GM12878 (cell line): ENCODE results near the gene KCTD6. TPM values are rescaled to one million over a fixed set of nuclear protein-coding genes. Genes with fewer than 3 reads are reported as not detected.

Experiments used
- ASH2L ChIP-seq: fragments of 300-600, 200-600 bp; sonication (generic); IDR thresholded peaks from 2 replicates; pipeline ENCODE4 v1.6.1; 2017; ENCODE audit warnings: low read depth, mild to moderate bottlenecking, borderline replicate concordance
- BMI1 ChIP-seq: fragments of 450-650 bp; IDR thresholded peaks from 2 replicates; pipeline ENCODE4 v1.6.1; 2016; ENCODE audit warnings: mild to moderate bottlenecking, moderate library complexity, borderline replicate concordance
- BRCA1 ChIP-seq: IDR thresholded peaks from 2 replicates; pipeline ENCODE4 v1.6.1; 2011; ENCODE audit warnings: low read depth, low read length, improper control_type of control experiment
- CBFB ChIP-seq: IDR thresholded peaks from 2 replicates; pipeline ENCODE4 v1.6.1; 2016; ENCODE audit warnings: antibody characterized with exemption, low read depth
- CHD2 ChIP-seq: IDR thresholded peaks from 2 replicates; pipeline ENCODE4 v1.6.1; 2011; ENCODE audit warnings: low read depth, low read length, improper control_type of control experiment, borderline replicate concordance
- EP300 ChIP-seq, 2 experiments: fragments of 150-350 bp in 1 of 2; IDR thresholded peaks; 2 replicates each; pipeline ENCODE4 v1.6.1; 2011 to 2012; ENCODE audit warnings: low read depth in 2 of 2, low read length in 2 of 2, borderline replicate concordance in 1 of 2, improper control_type of control experiment in 1 of 2, inconsistent platforms in 1 of 2; ENCODE audit not compliant: control insufficient read depth in 1 of 2
- HDAC2 ChIP-seq: fragments of 200-600 bp; sonication (generic); IDR thresholded peaks from 2 replicates; pipeline ENCODE4 v1.6.1; 2017
- KAT2A ChIP-seq: conservative IDR thresholded peaks from 2 replicates; pipeline ENCODE4 v1.6.1; 2011; ENCODE audit warnings: low read depth, low read length; ENCODE audit not compliant: control insufficient read depth
- MXI1 ChIP-seq: fragments of 150-350 bp; IDR thresholded peaks from 2 replicates; pipeline ENCODE4 v1.6.1; 2011; ENCODE audit warnings: low read depth, mild to moderate bottlenecking, inconsistent platforms, low read length, improper control_type of control experiment
- MYB ChIP-seq: fragments of 150-350 bp; IDR thresholded peaks from 2 replicates; pipeline ENCODE4 v1.6.1; 2014; ENCODE audit warnings: mild to moderate bottlenecking, low read depth, low read length, borderline replicate concordance
- NBN ChIP-seq: fragments of 450-650 bp; IDR thresholded peaks from 2 replicates; pipeline ENCODE4 v1.6.1; 2016
- PAX5 ChIP-seq: IDR thresholded peaks from 2 replicates; pipeline ENCODE4 v1.6.1; 2011; ENCODE audit warnings: low read depth, low read length, borderline replicate concordance
- POLR2AphosphoS2 ChIP-seq: IDR thresholded peaks from 2 replicates; pipeline ENCODE4 v1.6.1; 2011; ENCODE audit warnings: low read depth, mild to moderate bottlenecking, low read length, improper control_type of control experiment, moderate library complexity
- RB1 ChIP-seq: fragments of 450-650 bp; formaldehyde crosslinking; IDR thresholded peaks from 2 replicates; pipeline ENCODE4 v1.6.1; 2017; ENCODE audit warnings: mild to moderate bottlenecking, borderline replicate concordance
- RCOR1 ChIP-seq: conservative IDR thresholded peaks from 2 replicates; pipeline ENCODE4 v1.6.1; 2012; ENCODE audit warnings: low read depth, low read length, improper control_type of control experiment
- SP1 ChIP-seq: IDR thresholded peaks from one replicate; pipeline ENCODE4 v1.6.1; 2011; ENCODE audit warnings: low read depth, low read length
- TBL1XR1 ChIP-seq: IDR thresholded peaks from 2 replicates; pipeline ENCODE4 v1.6.1; 2012; ENCODE audit warnings: low read depth, low read length, improper control_type of control experiment
- ZNF24 ChIP-seq: fragments of 450-650 bp; IDR thresholded peaks from 2 replicates; pipeline ENCODE4 v1.6.1; 2017; ENCODE audit warnings: antibody characterized with exemption, mild to moderate bottlenecking
- polyA plus RNA-seq, 11 experiments: library from polyadenylated mRNA; depleted of rRNA in 4 of 11; unstranded in 6 of 11; stranded (reverse) in 5 of 11; fragments of >200 nt; fragmentation: Nextera tagmentation in 4 of 11; fragmentation: Illumina TruSeq in 1 of 11; extraction: Ambion mirVana in 4 of 11; extraction: Trizol in 1 of 11; gene quantifications; 1 replicate in 1 of 11; 2 replicates in 10 of 11; pipeline versions ENCODE4 v1.2.1 to v1.2.3, GENCODE V29; 2011 to 2016; ENCODE audit warnings: inconsistent platforms in 2 of 11, missing spikeins in 2 of 11, low read depth in 1 of 11
- total RNA-seq, 4 experiments: library from RNA; depleted of rRNA in 3 of 4; stranded (reverse); fragments of >200 nt in 3 of 4; fragmentation: Illumina TruSeq in 1 of 4; extraction: Trizol in 1 of 4; gene quantifications; 2 replicates each; pipeline versions ENCODE4 v1.2.1 to v1.2.3, GENCODE V29; 2013 to 2021
- TF ChIP-seq, protein P1 (sequence below): fragments of 450-650 bp; IDR thresholded peaks from 2 replicates; pipeline ENCODE4 v1.6.1; 2016; ENCODE audit warnings: mild to moderate bottlenecking
- TF ChIP-seq, protein P2 (sequence below): fragments of 450-650 bp; IDR thresholded peaks from 2 replicates; pipeline ENCODE4 v1.6.1; 2017; ENCODE audit warnings: antibody characterized with exemption, mild to moderate bottlenecking, moderate library complexity
- TF ChIP-seq, protein P3 (sequence below): IDR thresholded peaks from 2 replicates; pipeline ENCODE4 v1.6.1; 2012; ENCODE audit warnings: low read depth, low read length, improper control_type of control experiment
- TF ChIP-seq, protein P4 (sequence below): fragments of 450-650 bp; IDR thresholded peaks from 2 replicates; pipeline ENCODE4 v1.6.1; 2017; ENCODE audit warnings: mild to moderate bottlenecking, moderate library complexity

KCTD6 gene
- total and polyA plus RNA-seq, 10 of the 15 experiments (the other 5 are each of a cell fraction or from before 2014, with no cell fraction given): 5.2 to 10.7 (median 8.7) TPM

DNA sequence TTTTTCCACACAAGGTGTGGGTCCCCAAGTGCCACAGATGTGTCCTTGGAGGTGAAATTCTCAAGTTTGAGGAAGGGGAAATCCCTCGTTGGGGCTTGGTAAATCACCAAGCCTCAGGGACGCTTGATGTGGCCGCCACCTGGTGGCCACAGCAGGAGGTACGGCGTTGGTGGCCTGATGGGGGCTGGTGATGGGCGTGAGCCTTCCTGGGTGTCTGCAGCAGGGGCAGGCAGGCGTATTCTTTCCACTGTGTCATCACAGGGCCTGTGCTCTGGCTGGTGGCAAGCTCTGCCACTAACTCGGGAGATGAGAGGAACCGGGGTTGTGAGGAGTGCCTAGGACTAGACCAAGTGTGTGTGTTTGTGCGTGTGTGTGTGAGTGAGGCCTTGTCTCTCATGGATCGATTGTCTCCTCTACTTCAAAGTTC, 40.9 kb downstream of the KCTD6 start (continued):
- TF ChIP-seq, protein P1, sequence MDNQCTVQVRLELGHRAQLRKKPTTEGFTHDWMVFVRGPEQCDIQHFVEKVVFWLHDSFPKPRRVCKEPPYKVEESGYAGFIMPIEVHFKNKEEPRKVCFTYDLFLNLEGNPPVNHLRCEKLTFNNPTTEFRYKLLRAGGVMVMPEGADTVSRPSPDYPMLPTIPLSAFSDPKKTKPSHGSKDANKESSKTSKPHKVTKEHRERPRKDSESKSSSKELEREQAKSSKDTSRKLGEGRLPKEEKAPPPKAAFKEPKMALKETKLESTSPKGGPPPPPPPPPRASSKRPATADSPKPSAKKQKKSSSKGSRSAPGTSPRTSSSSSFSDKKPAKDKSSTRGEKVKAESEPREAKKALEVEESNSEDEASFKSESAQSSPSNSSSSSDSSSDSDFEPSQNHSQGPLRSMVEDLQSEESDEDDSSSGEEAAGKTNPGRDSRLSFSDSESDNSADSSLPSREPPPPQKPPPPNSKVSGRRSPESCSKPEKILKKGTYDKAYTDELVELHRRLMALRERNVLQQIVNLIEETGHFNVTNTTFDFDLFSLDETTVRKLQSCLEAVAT: no peak; the same call in 1 of the 2 replicates
- TF ChIP-seq MYB (no peak), ASH2L (no peak), EP300 (IDR thresholded peaks at IDR 0.05; ENCODE audit: borderline replicate concordance in 1 of 2, control insufficient read depth in 1 of 2, low read depth in 2 of 2, low read length in 2 of 2) (no peak), NBN (0 out of 2 replicates have a peak, but pooled peaks have one; percentile 65), CBFB (peak; percentile 50; the same call in 1 of the 2 replicates), BMI1 (no peak), KAT2A (no peak), MXI1 (0 out of 2 replicates have a peak, but pooled peaks have one; percentile 20), BRCA1 (no peak), POLR2AphosphoS2 (no peak), TBL1XR1 (peak; percentile 47; the same call in 1 of the 2 replicates), RB1 (peak; percentile 62; the same call in 1 of the 2 replicates), SP1 (peak; percentile 31), RCOR1 (no peak), HDAC2 (no peak), CHD2 (peak; percentile 61; the same call in 1 of the 2 replicates), PAX5 (0 out of 2 replicates have a peak, but pooled peaks have one; percentile 25), ZNF24 (no peak)
- TF ChIP-seq, protein P2, sequence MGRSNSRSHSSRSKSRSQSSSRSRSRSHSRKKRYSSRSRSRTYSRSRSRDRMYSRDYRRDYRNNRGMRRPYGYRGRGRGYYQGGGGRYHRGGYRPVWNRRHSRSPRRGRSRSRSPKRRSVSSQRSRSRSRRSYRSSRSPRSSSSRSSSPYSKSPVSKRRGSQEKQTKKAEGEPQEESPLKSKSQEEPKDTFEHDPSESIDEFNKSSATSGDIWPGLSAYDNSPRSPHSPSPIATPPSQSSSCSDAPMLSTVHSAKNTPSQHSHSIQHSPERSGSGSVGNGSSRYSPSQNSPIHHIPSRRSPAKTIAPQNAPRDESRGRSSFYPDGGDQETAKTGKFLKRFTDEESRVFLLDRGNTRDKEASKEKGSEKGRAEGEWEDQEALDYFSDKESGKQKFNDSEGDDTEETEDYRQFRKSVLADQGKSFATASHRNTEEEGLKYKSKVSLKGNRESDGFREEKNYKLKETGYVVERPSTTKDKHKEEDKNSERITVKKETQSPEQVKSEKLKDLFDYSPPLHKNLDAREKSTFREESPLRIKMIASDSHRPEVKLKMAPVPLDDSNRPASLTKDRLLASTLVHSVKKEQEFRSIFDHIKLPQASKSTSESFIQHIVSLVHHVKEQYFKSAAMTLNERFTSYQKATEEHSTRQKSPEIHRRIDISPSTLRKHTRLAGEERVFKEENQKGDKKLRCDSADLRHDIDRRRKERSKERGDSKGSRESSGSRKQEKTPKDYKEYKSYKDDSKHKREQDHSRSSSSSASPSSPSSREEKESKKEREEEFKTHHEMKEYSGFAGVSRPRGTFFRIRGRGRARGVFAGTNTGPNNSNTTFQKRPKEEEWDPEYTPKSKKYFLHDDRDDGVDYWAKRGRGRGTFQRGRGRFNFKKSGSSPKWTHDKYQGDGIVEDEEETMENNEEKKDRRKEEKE: no peak
- TF ChIP-seq, protein P3, sequence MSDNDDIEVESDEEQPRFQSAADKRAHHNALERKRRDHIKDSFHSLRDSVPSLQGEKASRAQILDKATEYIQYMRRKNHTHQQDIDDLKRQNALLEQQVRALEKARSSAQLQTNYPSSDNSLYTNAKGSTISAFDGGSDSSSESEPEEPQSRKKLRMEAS: no peak
- TF ChIP-seq, protein P4, sequence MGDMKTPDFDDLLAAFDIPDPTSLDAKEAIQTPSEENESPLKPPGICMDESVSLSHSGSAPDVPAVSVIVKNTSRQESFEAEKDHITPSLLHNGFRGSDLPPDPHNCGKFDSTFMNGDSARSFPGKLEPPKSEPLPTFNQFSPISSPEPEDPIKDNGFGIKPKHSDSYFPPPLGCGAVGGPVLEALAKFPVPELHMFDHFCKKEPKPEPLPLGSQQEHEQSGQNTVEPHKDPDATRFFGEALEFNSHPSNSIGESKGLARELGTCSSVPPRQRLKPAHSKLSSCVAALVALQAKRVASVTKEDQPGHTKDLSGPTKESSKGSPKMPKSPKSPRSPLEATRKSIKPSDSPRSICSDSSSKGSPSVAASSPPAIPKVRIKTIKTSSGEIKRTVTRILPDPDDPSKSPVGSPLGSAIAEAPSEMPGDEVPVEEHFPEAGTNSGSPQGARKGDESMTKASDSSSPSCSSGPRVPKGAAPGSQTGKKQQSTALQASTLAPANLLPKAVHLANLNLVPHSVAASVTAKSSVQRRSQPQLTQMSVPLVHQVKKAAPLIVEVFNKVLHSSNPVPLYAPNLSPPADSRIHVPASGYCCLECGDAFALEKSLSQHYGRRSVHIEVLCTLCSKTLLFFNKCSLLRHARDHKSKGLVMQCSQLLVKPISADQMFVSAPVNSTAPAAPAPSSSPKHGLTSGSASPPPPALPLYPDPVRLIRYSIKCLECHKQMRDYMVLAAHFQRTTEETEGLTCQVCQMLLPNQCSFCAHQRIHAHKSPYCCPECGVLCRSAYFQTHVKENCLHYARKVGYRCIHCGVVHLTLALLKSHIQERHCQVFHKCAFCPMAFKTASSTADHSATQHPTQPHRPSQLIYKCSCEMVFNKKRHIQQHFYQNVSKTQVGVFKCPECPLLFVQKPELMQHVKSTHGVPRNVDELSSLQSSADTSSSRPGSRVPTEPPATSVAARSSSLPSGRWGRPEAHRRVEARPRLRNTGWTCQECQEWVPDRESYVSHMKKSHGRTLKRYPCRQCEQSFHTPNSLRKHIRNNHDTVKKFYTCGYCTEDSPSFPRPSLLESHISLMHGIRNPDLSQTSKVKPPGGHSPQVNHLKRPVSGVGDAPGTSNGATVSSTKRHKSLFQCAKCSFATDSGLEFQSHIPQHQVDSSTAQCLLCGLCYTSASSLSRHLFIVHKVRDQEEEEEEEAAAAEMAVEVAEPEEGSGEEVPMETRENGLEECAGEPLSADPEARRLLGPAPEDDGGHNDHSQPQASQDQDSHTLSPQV: no peak
